Keratinocyte (primary cell): ENCODE results near the gene ROR1. TPM values are rescaled to one million over a fixed set of nuclear protein-coding genes. Genes with fewer than 3 reads are reported as not detected.

ENCODE experiments used
- DNase-seq: peaks from one replicate; pipeline ENCODE4 v3.0.0-alpha.2; 2011; ENCODE audit warnings: low read depth, missing footprints, low spot score
- FAIRE-seq: peaks from 2 replicates; lab custom pipeline; 2011; peaks lifted over from hg19 to GRCh38; lab: Jason Lieb, UNC
- H2AFZ ChIP-seq: 2 replicates; pipeline ENCODE4 v1.6.0; 2012; ENCODE audit warnings: low read length, control low read depth, inconsistent platforms; ENCODE audit not compliant: control insufficient read depth
- H3K27ac ChIP-seq: 2 replicates; pipeline ENCODE4 v1.5.1; 2011; ENCODE audit warnings: low read length; ENCODE audit not compliant: control insufficient read depth, insufficient read depth
- H3K27me3 ChIP-seq: 3 replicates; pipeline ENCODE4 v1.6.0; 2011; ENCODE audit warnings: low read length; ENCODE audit not compliant: control insufficient read depth, insufficient read depth; ENCODE audit errors: extremely low read depth
- H3K36me3 ChIP-seq, 2 experiments: 2 replicates in 1 of 2; 3 replicates in 1 of 2; pipeline ENCODE4 v1.5.1; 2011; ENCODE audit warnings: low read length in 2 of 2, mild to moderate bottlenecking in 1 of 2; ENCODE audit not compliant: control insufficient read depth in 2 of 2, insufficient read depth in 2 of 2; ENCODE audit errors: extremely low read depth in 1 of 2
- H3K4me1 ChIP-seq: 3 replicates; pipeline ENCODE4 v1.5.1; 2011; ENCODE audit warnings: low read length; ENCODE audit not compliant: control insufficient read depth, insufficient read depth; ENCODE audit errors: extremely low read depth
- H3K4me2 ChIP-seq: 3 replicates; pipeline ENCODE4 v1.6.0; 2011; ENCODE audit warnings: low read depth, low read length; ENCODE audit not compliant: control insufficient read depth, insufficient read depth; ENCODE audit errors: extremely low read depth
- H3K4me3 ChIP-seq, 3 experiments: fragments of 200-600 bp in 1 of 3; sonication (generic) in 1 of 3; 2 replicates in 2 of 3; 3 replicates in 1 of 3; pipeline ENCODE4 v1.5.1; 2011 to 2016; ENCODE audit warnings: low read length in 3 of 3, mild to moderate bottlenecking in 3 of 3, control low read depth in 2 of 3, inconsistent platforms in 1 of 3, low read depth in 1 of 3, mixed read lengths in 1 of 3, mixed run types in 1 of 3, moderate library complexity in 1 of 3; ENCODE audit not compliant: control insufficient read depth in 2 of 3, insufficient read depth in 2 of 3; ENCODE audit errors: extremely low read depth in 1 of 3
- H3K79me2 ChIP-seq: 2 replicates; pipeline ENCODE4 v1.6.0; 2012; ENCODE audit warnings: low read length; ENCODE audit not compliant: control insufficient read depth, insufficient read depth
- H3K9ac ChIP-seq: 3 replicates; pipeline ENCODE4 v1.6.0; 2011; ENCODE audit warnings: low read length; ENCODE audit not compliant: control insufficient read depth, insufficient read depth; ENCODE audit errors: extremely low read depth
- H3K9me1 ChIP-seq: 3 replicates; pipeline ENCODE4 v1.6.0; 2011; ENCODE audit warnings: low read length; ENCODE audit not compliant: control insufficient read depth, insufficient read depth; ENCODE audit errors: extremely low read depth
- H3K9me3 ChIP-seq: 2 replicates; pipeline ENCODE4 v1.5.1; 2012; ENCODE audit warnings: low read depth, low read length; ENCODE audit not compliant: control insufficient read depth
- H4K20me1 ChIP-seq: 3 replicates; pipeline ENCODE4 v1.6.0; 2011; ENCODE audit warnings: low read length; ENCODE audit not compliant: control insufficient read depth, insufficient read depth; ENCODE audit errors: extremely low read depth
- CTCF ChIP-seq, 3 experiments: IDR thresholded peaks in 1 of 3; conservative IDR thresholded peaks in 1 of 3; optimal IDR thresholded peaks in 1 of 3; 2 replicates in 2 of 3; 3 replicates in 1 of 3; pipeline versions ENCODE3 to v1.5.1; 2011; ENCODE audit warnings: low read length in 3 of 3, mild to moderate bottlenecking in 3 of 3, moderate library complexity in 2 of 3, control low read depth in 1 of 3, inconsistent platforms in 1 of 3; ENCODE audit not compliant: insufficient read depth in 2 of 3; ENCODE audit errors: extremely low read depth in 1 of 3
- EZH2 ChIP-seq: IDR thresholded peaks from one replicate; pipeline ENCODE4 v1.6.1; 2012; ENCODE audit warnings: inconsistent platforms, mild to moderate bottlenecking, low read length, moderate library complexity
- dilution Hi-C: fragments of 300-500 bp; cut with MboI; formaldehyde crosslinking; loops from one replicate; pipeline ENCODE4 v1.7.0; 2020; ENCODE audit warnings: low sequenced_read_pairs; ENCODE audit not compliant: extremely low pct_ligation_motif_present
- polyA plus RNA-seq, 5 experiments: library from polyadenylated mRNA; depleted of rRNA in 3 of 5; stranded (reverse) in 3 of 5; stranded (forward) in 1 of 5; unstranded in 1 of 5; fragments of >200 nt; gene quantifications; 1 replicate in 1 of 5; 2 replicates in 3 of 5; 3 replicates in 1 of 5; pipeline versions ENCODE4 v1.2.1 to v1.2.3, GENCODE V29; 2011 to 2012; ENCODE audit warnings: missing spikeins in 2 of 5, low read depth in 1 of 5, low replicate concordance in 1 of 5

Gene ROR1
- polyA plus RNA-seq, 1 donor (not counting 4 experiments of a cell fraction or from before 2014, with no cell fraction given), result 9.2 TPM

- FAIRE-seq (no peak), DNase-seq (no peak)
- Histone ChIP-seq H3K79me2 (no peaks in the 10 kb centered on the region), H3K27me3 (no peaks in the 10 kb centered on the region), H3K9ac (no peak overlapping the region), H3K9me1 (no peaks in the 10 kb centered on the region), H3K9me3 (no peaks in the 10 kb centered on the region), H3K4me3 (no peak overlapping the region), H3K4me1 (no peaks in the 10 kb centered on the region), H4K20me1 (no peaks in the 10 kb centered on the region), H2AFZ (no peak overlapping the region), H3K36me3 (no peaks in the 10 kb centered on the region), H3K27ac (no peak overlapping the region), H3K4me2 (no peak overlapping the region)
- TF ChIP-seq EZH2 (no peak), CTCF (optimal IDR thresholded peaks at IDR 0.05 in 1 of 3, IDR thresholded peaks at IDR 0.05 in 1 of 3, conservative IDR thresholded peaks at IDR 0.05 in 1 of 3; ENCODE audit: extremely low read depth in 1 of 3, insufficient read depth in 2 of 3, low read length in 3 of 3) (no peak)
- dilution Hi-C loops, result no loop called here
These were observed 420.6 kb downstream of the ROR1 start for GRCh38 chr1:64194168-64195080.

- dilution Hi-C loops, result no loop called here
- H3K27ac ChIP-seq, result no peak overlapping the region
- no peaks in the 10 kb centered on the region for H3K36me3 ChIP-seq
- H3K9me3 ChIP-seq, result no peaks in the 10 kb centered on the region
- H3K9me1 ChIP-seq, result no peaks in the 10 kb centered on the region
- H3K9ac ChIP-seq, result no peak overlapping the region
- H3K4me2 ChIP-seq, result no peak overlapping the region
- TF ChIP-seq EZH2 (no peak), CTCF (optimal IDR thresholded peaks at IDR 0.05 in 1 of 3, IDR thresholded peaks at IDR 0.05 in 1 of 3, conservative IDR thresholded peaks at IDR 0.05 in 1 of 3; ENCODE audit: extremely low read depth in 1 of 3, insufficient read depth in 2 of 3, low read length in 3 of 3) (no peak)
- H3K79me2 ChIP-seq, result no peaks in the 10 kb centered on the region
- no peaks in the 10 kb centered on the region for H4K20me1 ChIP-seq
- H3K27me3 ChIP-seq, result no peaks in the 10 kb centered on the region
- no peaks in the 10 kb centered on the region for H3K4me1 ChIP-seq
- H3K4me3 ChIP-seq, result no peak overlapping the region
- DNase-seq, result no peak
- no peak for FAIRE-seq
- H2AFZ ChIP-seq, result no peak overlapping the region
These were observed 421.2 kb downstream of the ROR1 start for GRCh38 chr1:64195081-64195395.
